ENCODE results near the gene EEIG1. TPM values are rescaled to one million over a fixed set of nuclear protein-coding genes. Genes with fewer than 3 reads are reported as not detected.

The EEIG1 gene
- total RNA-seq, 1 donor from 2014 or later = 26.4 TPM

- FAIRE-seq (no peak), DNase-seq (ENCODE audit: low read depth) (no peak)
- no peaks in the 10 kb centered on the region for H3K27me3 Mint-ChIP-seq (ENCODE audit: low read depth, unreplicated experiment)
- Histone ChIP-seq H3K4me2 (ENCODE audit: low read length) (no peak overlapping the region), H3K27me3 (ENCODE audit: insufficient read depth, low read length) (no peaks in the 10 kb centered on the region), H3K27ac (ENCODE audit: low read depth, low read length) (no peak overlapping the region), H2AFZ (ENCODE audit: low read depth, low read length) (no peak overlapping the region), H3K36me3 (ENCODE audit: insufficient read depth, low read length) (no peaks in the 10 kb centered on the region), H3K4me1 (ENCODE audit: insufficient read depth, low read length) (no peaks in the 10 kb centered on the region), H3K9ac (ENCODE audit: low read length) (no peak overlapping the region), H3K79me2 (ENCODE audit: insufficient read depth, low read length) (no peaks in the 10 kb centered on the region), H3K9me3 (ENCODE audit: insufficient read depth, low read depth, low read length) (no peaks in the 10 kb centered on the region), H4K20me1 (ENCODE audit: insufficient read depth, low read length) (no peaks in the 10 kb centered on the region), H3K4me3 (ENCODE audit: insufficient read depth, low read depth, low read length) (no peak overlapping the region)
- H3K4me1 Mint-ChIP-seq (ENCODE audit: low read depth, unreplicated experiment) = peaks cover 2% of the 10 kb centered on the region
- no peaks in the 10 kb centered on the region for H3K36me3 Mint-ChIP-seq (ENCODE audit: low read depth, unreplicated experiment)
- no peak overlapping the region for H3K27ac Mint-ChIP-seq (ENCODE audit: unreplicated experiment)
- H3K9me3 Mint-ChIP-seq (ENCODE audit: unreplicated experiment) = no peaks in the 10 kb centered on the region
- no peak for TF ChIP-seq EZH2 (IDR thresholded peaks at IDR 0.05; ENCODE audit: insufficient read depth, low read length)
- TF ChIP-seq, protein P1, sequence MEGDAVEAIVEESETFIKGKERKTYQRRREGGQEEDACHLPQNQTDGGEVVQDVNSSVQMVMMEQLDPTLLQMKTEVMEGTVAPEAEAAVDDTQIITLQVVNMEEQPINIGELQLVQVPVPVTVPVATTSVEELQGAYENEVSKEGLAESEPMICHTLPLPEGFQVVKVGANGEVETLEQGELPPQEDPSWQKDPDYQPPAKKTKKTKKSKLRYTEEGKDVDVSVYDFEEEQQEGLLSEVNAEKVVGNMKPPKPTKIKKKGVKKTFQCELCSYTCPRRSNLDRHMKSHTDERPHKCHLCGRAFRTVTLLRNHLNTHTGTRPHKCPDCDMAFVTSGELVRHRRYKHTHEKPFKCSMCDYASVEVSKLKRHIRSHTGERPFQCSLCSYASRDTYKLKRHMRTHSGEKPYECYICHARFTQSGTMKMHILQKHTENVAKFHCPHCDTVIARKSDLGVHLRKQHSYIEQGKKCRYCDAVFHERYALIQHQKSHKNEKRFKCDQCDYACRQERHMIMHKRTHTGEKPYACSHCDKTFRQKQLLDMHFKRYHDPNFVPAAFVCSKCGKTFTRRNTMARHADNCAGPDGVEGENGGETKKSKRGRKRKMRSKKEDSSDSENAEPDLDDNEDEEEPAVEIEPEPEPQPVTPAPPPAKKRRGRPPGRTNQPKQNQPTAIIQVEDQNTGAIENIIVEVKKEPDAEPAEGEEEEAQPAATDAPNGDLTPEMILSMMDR (IDR thresholded peaks at IDR 0.05; ENCODE audit: insufficient read depth, low read depth, low read length) = no peak
- no peak overlapping the region for H3K4me3 Mint-ChIP-seq (ENCODE audit: unreplicated experiment)
Observed at GRCh38 chr9:128026773-128027541, 46.2 kb upstream of the EEIG1 start.

DNA sequence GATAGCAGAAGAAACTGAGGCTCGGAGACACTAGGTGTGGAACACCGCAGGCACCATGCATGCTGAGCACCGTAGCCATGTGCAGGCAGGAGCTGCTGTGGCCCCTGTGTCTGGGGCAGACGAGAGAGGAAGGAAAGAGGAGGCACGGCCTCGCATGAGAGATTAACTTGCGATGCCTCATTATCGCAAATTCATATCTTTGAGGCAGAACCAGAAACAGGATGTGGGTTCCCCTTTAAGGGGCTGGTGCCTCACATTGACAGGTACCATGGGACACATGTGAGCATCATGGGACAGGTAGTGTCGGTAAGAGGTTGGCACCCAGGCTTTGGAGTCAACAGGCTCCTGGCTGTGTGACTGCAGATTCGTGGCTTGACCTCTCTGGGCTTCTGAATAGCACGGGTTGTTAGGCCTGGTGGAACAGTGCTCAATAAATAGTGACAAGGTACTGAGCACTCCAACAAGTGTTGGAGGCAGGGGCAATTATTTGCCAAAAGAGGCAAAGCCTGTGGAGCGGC lies 45.5 kb upstream of the EEIG1 start:
- Histone ChIP-seq H3K4me1 (ENCODE audit: insufficient read depth, low read length) (no peaks in the 10 kb centered on the region), H3K9ac (ENCODE audit: low read length) (no peak overlapping the region), H3K27ac (ENCODE audit: low read depth, low read length) (no peak overlapping the region), H3K36me3 (ENCODE audit: insufficient read depth, low read length) (no peaks in the 10 kb centered on the region), H3K9me3 (ENCODE audit: insufficient read depth, low read depth, low read length) (no peaks in the 10 kb centered on the region), H2AFZ (ENCODE audit: low read depth, low read length) (no peak overlapping the region), H3K4me2 (ENCODE audit: low read length) (no peak overlapping the region), H4K20me1 (ENCODE audit: insufficient read depth, low read length) (no peaks in the 10 kb centered on the region), H3K27me3 (ENCODE audit: insufficient read depth, low read length) (no peaks in the 10 kb centered on the region), H3K4me3 (ENCODE audit: insufficient read depth, low read depth, low read length) (no peak overlapping the region), H3K79me2 (ENCODE audit: insufficient read depth, low read length) (no peaks in the 10 kb centered on the region)
- H3K27ac Mint-ChIP-seq (ENCODE audit: unreplicated experiment) = no peak overlapping the region
- H3K4me3 Mint-ChIP-seq (ENCODE audit: unreplicated experiment) = no peak overlapping the region
- DNase-seq (ENCODE audit: low read depth) (no peak), FAIRE-seq (no peak)
- H3K9me3 Mint-ChIP-seq (ENCODE audit: unreplicated experiment) = no peaks in the 10 kb centered on the region
- H3K36me3 Mint-ChIP-seq (ENCODE audit: low read depth, unreplicated experiment) = no peaks in the 10 kb centered on the region
- peaks cover under 1% of the 10 kb centered on the region for H3K27me3 Mint-ChIP-seq (ENCODE audit: low read depth, unreplicated experiment)
- no peak for TF ChIP-seq EZH2 (IDR thresholded peaks at IDR 0.05; ENCODE audit: insufficient read depth, low read length)
- TF ChIP-seq, protein P1 (IDR thresholded peaks at IDR 0.05; ENCODE audit: insufficient read depth, low read depth, low read length) = no peak
- peaks cover 2% of the 10 kb centered on the region for H3K4me1 Mint-ChIP-seq (ENCODE audit: low read depth, unreplicated experiment)

DNA sequence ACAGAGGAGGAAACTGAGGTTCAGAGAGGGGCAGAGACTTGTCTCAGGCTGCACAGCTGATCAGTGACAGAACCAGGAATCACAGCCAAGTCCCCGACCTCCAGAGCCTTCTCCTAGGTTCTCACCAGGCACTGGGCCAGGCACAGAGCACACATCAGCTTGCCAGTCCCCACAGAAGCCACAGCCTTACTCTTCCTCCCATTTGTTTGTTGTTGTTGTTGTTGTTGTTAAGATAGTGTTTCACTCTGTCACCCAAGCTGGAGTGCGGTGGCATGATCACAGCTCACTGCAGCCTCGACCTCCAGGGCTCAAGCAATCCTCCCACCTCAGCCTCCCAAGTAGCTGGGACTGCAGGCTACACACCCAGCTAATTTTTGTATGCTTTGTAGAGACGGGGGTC lies 44.9 kb upstream of the EEIG1 start:
- no peaks in the 10 kb centered on the region for H3K9me3 ChIP-seq (ENCODE audit: insufficient read depth, low read depth, low read length)

More for the DNA sequence above, 44.9 kb upstream of the EEIG1 start:
- H3K9ac ChIP-seq (ENCODE audit: low read length) = no peak overlapping the region
- TF ChIP-seq EZH2 (IDR thresholded peaks at IDR 0.05; ENCODE audit: insufficient read depth, low read length) = no peak
- TF ChIP-seq, protein P1 (IDR thresholded peaks at IDR 0.05; ENCODE audit: insufficient read depth, low read depth, low read length) = no peak
- no peaks in the 10 kb centered on the region for H3K27me3 ChIP-seq (ENCODE audit: insufficient read depth, low read length)
- H3K27ac ChIP-seq (ENCODE audit: low read depth, low read length) = no peak overlapping the region
- no peak overlapping the region for H3K4me3 ChIP-seq (ENCODE audit: insufficient read depth, low read depth, low read length)
- Mint-ChIP-seq H3K9me3 (ENCODE audit: unreplicated experiment) (peaks cover 2% of the 10 kb centered on the region), H3K36me3 (ENCODE audit: low read depth, unreplicated experiment) (no peaks in the 10 kb centered on the region), H3K4me1 (ENCODE audit: low read depth, unreplicated experiment) (peaks cover 2% of the 10 kb centered on the region), H3K4me3 (ENCODE audit: unreplicated experiment) (no peak overlapping the region), H3K27me3 (ENCODE audit: low read depth, unreplicated experiment) (peaks cover 5% of the 10 kb centered on the region), H3K27ac (ENCODE audit: unreplicated experiment) (no peak overlapping the region)
- H3K4me1 ChIP-seq (ENCODE audit: insufficient read depth, low read length) = no peaks in the 10 kb centered on the region
- DNase-seq (ENCODE audit: low read depth) (no peak), FAIRE-seq (no peak)
- H3K4me2 ChIP-seq (ENCODE audit: low read length) = no peak overlapping the region
- no peaks in the 10 kb centered on the region for H3K36me3 ChIP-seq (ENCODE audit: insufficient read depth, low read length)
- H2AFZ ChIP-seq (ENCODE audit: low read depth, low read length) = no peak overlapping the region
- H4K20me1 ChIP-seq (ENCODE audit: insufficient read depth, low read length) = no peaks in the 10 kb centered on the region
- H3K79me2 ChIP-seq (ENCODE audit: insufficient read depth, low read length) = no peaks in the 10 kb centered on the region

All from astrocyte (in vitro differentiated cells and primary cell).